WTC11 (cell line): ENCODE data around the gene RPS6KA5. TPM values are rescaled to one million over a fixed set of nuclear protein-coding genes. Genes with fewer than 3 reads are reported as not detected.

Experiments used
- ATAC-seq: fragments of 200-7000 bp; cut with Tn5 transposase; 2 replicates; pipeline ENCODE4 v1.10.0; 2021; ENCODE audit warnings: mild to moderate bottlenecking, moderate library complexity
- CTCF ChIA-PET: fragments of 300-600 bp; sonication (Branson Sonifier 250); formaldehyde crosslinking; loops from one replicate; lab custom pipeline; 2021; ENCODE audit warnings: antibody characterized with exemption; lab: Charles Lee
- POLR2A ChIA-PET: fragments of 350-600 bp; sonication (Branson Sonifier 250); formaldehyde crosslinking; loops from one replicate; lab custom pipeline; 2021; ENCODE audit warnings: antibody characterized with exemption; lab: Charles Lee
- DNase-seq: peaks from one replicate; pipeline ENCODE4 v3.0.0; 2021; ENCODE audit warnings: low spot score
- H3K27ac Mint-ChIP-seq: 2 replicates; pipeline ENCODE4 v1.8.0; 2021; ENCODE audit warnings: mixed read lengths
- H3K27me3 Mint-ChIP-seq: 2 replicates; pipeline ENCODE4 v1.8.0; 2021; ENCODE audit warnings: low read depth, mild to moderate bottlenecking, moderate library complexity, mixed read lengths
- H3K36me3 Mint-ChIP-seq: 2 replicates; pipeline ENCODE4 v1.8.0; 2021; ENCODE audit warnings: mixed read lengths
- H3K4me1 Mint-ChIP-seq: 2 replicates; pipeline ENCODE4 v1.8.0; 2022; ENCODE audit warnings: mixed read lengths
- H3K4me3 Mint-ChIP-seq: 2 replicates; pipeline ENCODE4 v1.8.0; 2021; ENCODE audit warnings: mild to moderate bottlenecking, moderate library complexity, mixed read lengths
- H3K9me3 Mint-ChIP-seq: 2 replicates; pipeline ENCODE4 v1.8.0; 2021; ENCODE audit warnings: mixed read lengths
- ATF1 ChIP-seq: sonication (generic); formaldehyde crosslinking; IDR thresholded peaks from 2 replicates; pipeline ENCODE4 v1.8.1; 2023; ENCODE audit warnings: mild to moderate bottlenecking, moderate library complexity, missing genetic modification reagents
- ELF4 ChIP-seq: sonication (generic); formaldehyde crosslinking; IDR thresholded peaks from 2 replicates; pipeline ENCODE4 v1.8.1; 2022; ENCODE audit warnings: low read depth, mild to moderate bottlenecking, moderate library complexity, missing genetic modification reagents
- ETV6 ChIP-seq: sonication (generic); formaldehyde crosslinking; IDR thresholded peaks from 2 replicates; pipeline ENCODE4 v1.8.1; 2022; ENCODE audit warnings: mild to moderate bottlenecking, missing genetic modification reagents
- FOXJ3 ChIP-seq: sonication (generic); formaldehyde crosslinking; IDR thresholded peaks from 2 replicates; pipeline ENCODE4 v1.9.0; 2021; ENCODE audit warnings: missing genetic modification reagents, mild to moderate bottlenecking, borderline replicate concordance
- FOXK1 ChIP-seq: sonication (generic); formaldehyde crosslinking; IDR thresholded peaks from 2 replicates; pipeline ENCODE4 v1.8.0; 2022; ENCODE audit warnings: mild to moderate bottlenecking, moderate library complexity, missing genetic modification reagents
- GABPB1 ChIP-seq: sonication (generic); formaldehyde crosslinking; IDR thresholded peaks from 2 replicates; pipeline ENCODE4 v1.8.1; 2023; ENCODE audit warnings: mild to moderate bottlenecking, missing genetic modification reagents
- IRF2 ChIP-seq: sonication (generic); formaldehyde crosslinking; IDR thresholded peaks from 2 replicates; pipeline ENCODE4 v1.8.0; 2022; ENCODE audit warnings: low read depth, missing genetic modification reagents, borderline replicate concordance
- NFYB ChIP-seq: sonication (generic); formaldehyde crosslinking; conservative IDR thresholded peaks from 2 replicates; pipeline ENCODE4 v1.8.0; 2022; ENCODE audit warnings: low read depth, missing genetic modification reagents
- NR3C1 ChIP-seq: sonication (generic); formaldehyde crosslinking; conservative IDR thresholded peaks from 2 replicates; pipeline ENCODE4 v1.8.1; 2023; ENCODE audit warnings: low read depth, mild to moderate bottlenecking, missing genetic modification reagents
- RELA ChIP-seq: sonication (generic); formaldehyde crosslinking; IDR thresholded peaks from 2 replicates; pipeline ENCODE4 v1.8.1; 2022; ENCODE audit warnings: missing genetic modification reagents, mild to moderate bottlenecking, borderline replicate concordance
- SOX15 ChIP-seq: fragments of 250-450 bp; sonication (Bioruptor Pico); IDR thresholded peaks from 2 replicates; pipeline ENCODE4 v1.9.0; 2021; ENCODE audit warnings: mild to moderate bottlenecking
- TCF7 ChIP-seq: sonication (generic); formaldehyde crosslinking; IDR thresholded peaks from 2 replicates; pipeline ENCODE4 v1.8.0; 2022; ENCODE audit warnings: mild to moderate bottlenecking, low read depth, missing genetic modification reagents, moderate library complexity
- ZBTB21 ChIP-seq: sonication (generic); formaldehyde crosslinking; IDR thresholded peaks from 2 replicates; pipeline ENCODE4 v1.8.1; 2023; ENCODE audit warnings: mild to moderate bottlenecking, missing genetic modification reagents, borderline replicate concordance
- ZNF121 ChIP-seq: sonication (generic); formaldehyde crosslinking; IDR thresholded peaks from 2 replicates; pipeline ENCODE4 v1.8.0; 2023; ENCODE audit warnings: missing genetic modification reagents
- ZNF219 ChIP-seq: sonication (generic); formaldehyde crosslinking; IDR thresholded peaks from 2 replicates; pipeline ENCODE4 v1.8.0; 2023; ENCODE audit warnings: missing genetic modification reagents, mild to moderate bottlenecking, borderline replicate concordance
- ZNF317 ChIP-seq: sonication (generic); formaldehyde crosslinking; IDR thresholded peaks from 2 replicates; pipeline ENCODE4 v1.8.1; 2023; ENCODE audit warnings: low read depth, mild to moderate bottlenecking, moderate library complexity, missing genetic modification reagents, borderline replicate concordance
- ZNF423 ChIP-seq: fragments of 250-450 bp; sonication (Bioruptor Pico); IDR thresholded peaks from 2 replicates; pipeline ENCODE4 v2.1.2; 2022; ENCODE audit warnings: mild to moderate bottlenecking, moderate library complexity
- ZNF671 ChIP-seq: fragments of 250-450 bp; sonication (Bioruptor Pico); IDR thresholded peaks from 2 replicates; pipeline ENCODE4 v1.8.0; 2021; ENCODE audit warnings: mild to moderate bottlenecking
- total RNA-seq: library from RNA; stranded (reverse); gene quantifications from 3 replicates; pipeline ENCODE4 v1.2.3, GENCODE V29; 2021
- TF ChIP-seq, protein P1 (sequence below): sonication (generic); formaldehyde crosslinking; IDR thresholded peaks from 2 replicates; pipeline ENCODE4 v1.8.0; 2022; ENCODE audit warnings: mild to moderate bottlenecking, missing genetic modification reagents
- TF ChIP-seq, protein P2 (sequence below): fragments of 250-450 bp; sonication (Bioruptor Pico); IDR thresholded peaks from 2 replicates; pipeline ENCODE4 v1.9.0; 2021; ENCODE audit warnings: mild to moderate bottlenecking
- TF ChIP-seq, protein P3 (sequence below): fragments of 250-450 bp; sonication (Bioruptor Pico); IDR thresholded peaks from 2 replicates; pipeline ENCODE4 v1.9.0; 2021; ENCODE audit warnings: mild to moderate bottlenecking, borderline replicate concordance
- TF ChIP-seq, protein P4 (sequence below): fragments of 250-450 bp; sonication (Bioruptor Pico); IDR thresholded peaks from 2 replicates; pipeline ENCODE4 v1.8.0; 2021; ENCODE audit warnings: mild to moderate bottlenecking
- TF ChIP-seq, protein P5 (sequence below): sonication (generic); formaldehyde crosslinking; IDR thresholded peaks from 2 replicates; pipeline ENCODE4 v1.8.1; 2022; ENCODE audit warnings: mild to moderate bottlenecking, moderate library complexity, missing genetic modification reagents

RPS6KA5 gene
- total RNA-seq, 1 experiment from 2014 or later: 5.2 TPM

DNA sequence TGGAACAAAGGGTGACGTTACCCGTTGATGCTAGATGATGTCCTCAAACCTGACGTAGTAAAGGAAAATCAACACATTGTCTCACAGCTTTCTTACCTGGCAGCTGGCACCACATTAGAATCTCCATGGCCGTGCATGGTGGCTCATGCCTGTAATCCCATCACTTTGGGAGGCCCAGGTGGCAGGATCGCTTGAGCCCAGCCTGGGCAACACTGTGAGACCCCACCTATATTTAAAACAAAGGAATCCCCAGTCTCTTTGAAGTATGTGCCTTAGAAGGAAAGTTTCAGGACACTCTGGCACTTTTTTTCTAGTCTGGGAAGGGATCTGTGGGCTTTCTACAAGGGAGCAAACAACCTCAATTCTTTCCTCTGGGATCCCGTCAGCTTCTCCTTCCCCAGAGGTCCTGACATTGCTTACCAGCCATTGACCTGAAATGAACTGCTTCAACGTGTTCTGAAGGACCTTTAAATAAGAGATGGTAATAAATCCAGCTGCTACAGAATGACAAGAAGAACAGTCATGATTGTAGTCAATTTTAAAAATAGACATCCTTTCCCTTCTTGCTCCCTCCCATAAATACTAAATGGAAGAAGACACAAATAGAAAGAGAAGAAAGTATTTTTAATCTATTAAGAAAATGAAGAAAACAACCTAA lies 210.5 kb downstream of the RPS6KA5 start:
- Mint-ChIP-seq H3K9me3 (no peaks in the 10 kb centered on the region), H3K4me3 (no peak overlapping the region), H3K27ac (no peak overlapping the region), H3K27me3 (no peaks in the 10 kb centered on the region)
- DNase-seq: no peak
- ATAC-seq: no peak
- no peak for TF ChIP-seq ZNF671
- TF ChIP-seq, protein P1, sequence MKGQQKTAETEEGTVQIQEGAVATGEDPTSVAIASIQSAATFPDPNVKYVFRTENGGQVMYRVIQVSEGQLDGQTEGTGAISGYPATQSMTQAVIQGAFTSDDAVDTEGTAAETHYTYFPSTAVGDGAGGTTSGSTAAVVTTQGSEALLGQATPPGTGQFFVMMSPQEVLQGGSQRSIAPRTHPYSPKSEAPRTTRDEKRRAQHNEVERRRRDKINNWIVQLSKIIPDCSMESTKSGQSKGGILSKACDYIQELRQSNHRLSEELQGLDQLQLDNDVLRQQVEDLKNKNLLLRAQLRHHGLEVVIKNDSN (CRISPR knock-in tag): no peak
- TF ChIP-seq, protein P2, sequence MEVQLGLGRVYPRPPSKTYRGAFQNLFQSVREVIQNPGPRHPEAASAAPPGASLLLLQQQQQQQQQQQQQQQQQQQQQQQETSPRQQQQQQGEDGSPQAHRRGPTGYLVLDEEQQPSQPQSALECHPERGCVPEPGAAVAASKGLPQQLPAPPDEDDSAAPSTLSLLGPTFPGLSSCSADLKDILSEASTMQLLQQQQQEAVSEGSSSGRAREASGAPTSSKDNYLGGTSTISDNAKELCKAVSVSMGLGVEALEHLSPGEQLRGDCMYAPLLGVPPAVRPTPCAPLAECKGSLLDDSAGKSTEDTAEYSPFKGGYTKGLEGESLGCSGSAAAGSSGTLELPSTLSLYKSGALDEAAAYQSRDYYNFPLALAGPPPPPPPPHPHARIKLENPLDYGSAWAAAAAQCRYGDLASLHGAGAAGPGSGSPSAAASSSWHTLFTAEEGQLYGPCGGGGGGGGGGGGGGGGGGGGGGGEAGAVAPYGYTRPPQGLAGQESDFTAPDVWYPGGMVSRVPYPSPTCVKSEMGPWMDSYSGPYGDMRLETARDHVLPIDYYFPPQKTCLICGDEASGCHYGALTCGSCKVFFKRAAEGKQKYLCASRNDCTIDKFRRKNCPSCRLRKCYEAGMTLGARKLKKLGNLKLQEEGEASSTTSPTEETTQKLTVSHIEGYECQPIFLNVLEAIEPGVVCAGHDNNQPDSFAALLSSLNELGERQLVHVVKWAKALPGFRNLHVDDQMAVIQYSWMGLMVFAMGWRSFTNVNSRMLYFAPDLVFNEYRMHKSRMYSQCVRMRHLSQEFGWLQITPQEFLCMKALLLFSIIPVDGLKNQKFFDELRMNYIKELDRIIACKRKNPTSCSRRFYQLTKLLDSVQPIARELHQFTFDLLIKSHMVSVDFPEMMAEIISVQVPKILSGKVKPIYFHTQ (CRISPR knock-in tag): no peak
- no peak for TF ChIP-seq GABPB1 (CRISPR knock-in tag)
- TF ChIP-seq ATF1 (CRISPR knock-in tag): no peak
- TF ChIP-seq, protein P3, sequence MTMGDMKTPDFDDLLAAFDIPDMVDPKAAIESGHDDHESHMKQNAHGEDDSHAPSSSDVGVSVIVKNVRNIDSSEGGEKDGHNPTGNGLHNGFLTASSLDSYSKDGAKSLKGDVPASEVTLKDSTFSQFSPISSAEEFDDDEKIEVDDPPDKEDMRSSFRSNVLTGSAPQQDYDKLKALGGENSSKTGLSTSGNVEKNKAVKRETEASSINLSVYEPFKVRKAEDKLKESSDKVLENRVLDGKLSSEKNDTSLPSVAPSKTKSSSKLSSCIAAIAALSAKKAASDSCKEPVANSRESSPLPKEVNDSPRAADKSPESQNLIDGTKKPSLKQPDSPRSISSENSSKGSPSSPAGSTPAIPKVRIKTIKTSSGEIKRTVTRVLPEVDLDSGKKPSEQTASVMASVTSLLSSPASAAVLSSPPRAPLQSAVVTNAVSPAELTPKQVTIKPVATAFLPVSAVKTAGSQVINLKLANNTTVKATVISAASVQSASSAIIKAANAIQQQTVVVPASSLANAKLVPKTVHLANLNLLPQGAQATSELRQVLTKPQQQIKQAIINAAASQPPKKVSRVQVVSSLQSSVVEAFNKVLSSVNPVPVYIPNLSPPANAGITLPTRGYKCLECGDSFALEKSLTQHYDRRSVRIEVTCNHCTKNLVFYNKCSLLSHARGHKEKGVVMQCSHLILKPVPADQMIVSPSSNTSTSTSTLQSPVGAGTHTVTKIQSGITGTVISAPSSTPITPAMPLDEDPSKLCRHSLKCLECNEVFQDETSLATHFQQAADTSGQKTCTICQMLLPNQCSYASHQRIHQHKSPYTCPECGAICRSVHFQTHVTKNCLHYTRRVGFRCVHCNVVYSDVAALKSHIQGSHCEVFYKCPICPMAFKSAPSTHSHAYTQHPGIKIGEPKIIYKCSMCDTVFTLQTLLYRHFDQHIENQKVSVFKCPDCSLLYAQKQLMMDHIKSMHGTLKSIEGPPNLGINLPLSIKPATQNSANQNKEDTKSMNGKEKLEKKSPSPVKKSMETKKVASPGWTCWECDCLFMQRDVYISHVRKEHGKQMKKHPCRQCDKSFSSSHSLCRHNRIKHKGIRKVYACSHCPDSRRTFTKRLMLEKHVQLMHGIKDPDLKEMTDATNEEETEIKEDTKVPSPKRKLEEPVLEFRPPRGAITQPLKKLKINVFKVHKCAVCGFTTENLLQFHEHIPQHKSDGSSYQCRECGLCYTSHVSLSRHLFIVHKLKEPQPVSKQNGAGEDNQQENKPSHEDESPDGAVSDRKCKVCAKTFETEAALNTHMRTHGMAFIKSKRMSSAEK (CRISPR knock-in tag): no peak
- TF ChIP-seq ZNF121 (CRISPR knock-in tag): peak; percentile 95
- TF ChIP-seq ZNF317 (CRISPR knock-in tag): no peak
- TF ChIP-seq, all 79 proteins: peak for 1
- H3K4me1 Mint-ChIP-seq: peaks cover 11% of the 10 kb centered on the region
- ChIA-PET CTCF (interaction anchor here (2.0 to 3.1 kb wide), 2 partner anchors 34 to 93 kb away, joined by 5 to 15 read pairs; partner anchors contain the start of gene TTC7B), POLR2A (no interaction called here)
- H3K36me3 Mint-ChIP-seq: no peaks in the 10 kb centered on the region

DNA sequence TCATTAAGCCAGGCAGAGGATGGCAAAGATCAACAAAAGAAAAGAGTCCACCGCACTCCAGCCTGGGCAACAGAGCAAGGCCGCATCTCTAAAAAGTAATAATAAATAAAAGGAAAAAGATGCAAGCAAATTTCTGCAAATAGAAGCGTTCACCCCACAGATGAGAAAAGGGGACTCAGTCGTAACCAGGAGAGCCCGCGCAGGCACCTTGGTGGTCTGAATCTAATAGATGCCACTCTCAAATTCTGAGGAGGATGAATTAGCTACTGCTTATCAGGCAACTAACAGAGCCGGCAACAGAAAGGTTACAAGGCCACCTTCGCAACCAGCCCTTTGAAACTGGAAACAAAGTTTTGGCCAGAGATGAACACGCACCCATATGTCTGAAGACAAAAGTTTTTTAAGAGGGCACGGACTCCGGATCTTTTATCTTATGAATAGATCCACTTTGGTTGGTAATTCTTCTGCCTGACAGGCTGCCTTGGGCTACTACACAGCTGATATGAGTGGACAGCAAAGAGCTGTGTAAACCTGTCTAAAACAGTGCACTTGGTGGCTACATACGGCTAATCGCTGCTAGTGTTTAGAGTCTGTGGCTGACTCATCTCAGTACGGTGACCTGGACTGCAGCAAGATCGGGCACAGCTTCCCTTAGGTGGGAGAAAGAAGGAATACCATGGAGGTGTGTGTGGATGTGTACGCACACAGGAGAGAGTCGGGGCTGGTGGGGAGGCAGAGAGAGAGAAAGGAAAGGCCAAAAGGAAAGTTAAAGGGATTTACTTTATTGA lies 211.3 kb downstream of the RPS6KA5 start:
- no peak for ATAC-seq
- Mint-ChIP-seq H3K27ac (peak overlapping the region; percentile 71), H3K4me1 (peaks cover 11% of the 10 kb centered on the region), H3K4me3 (no peak overlapping the region), H3K36me3 (no peaks in the 10 kb centered on the region), H3K27me3 (no peaks in the 10 kb centered on the region), H3K9me3 (no peaks in the 10 kb centered on the region)
- no peak for DNase-seq
- CTCF ChIA-PET: interaction anchor here (1.0 to 3.1 kb wide), 3 partner anchors 33 to 92 kb away, joined by 3 to 15 read pairs (median 5); partner anchors contain the start of gene TTC7B
- POLR2A ChIA-PET: interaction anchor here (0.5 kb wide), 1 partner anchor 300 kb away, joined by 4 read pairs; no protein-coding TSS in a partner anchor
- TF ChIP-seq, protein P4, sequence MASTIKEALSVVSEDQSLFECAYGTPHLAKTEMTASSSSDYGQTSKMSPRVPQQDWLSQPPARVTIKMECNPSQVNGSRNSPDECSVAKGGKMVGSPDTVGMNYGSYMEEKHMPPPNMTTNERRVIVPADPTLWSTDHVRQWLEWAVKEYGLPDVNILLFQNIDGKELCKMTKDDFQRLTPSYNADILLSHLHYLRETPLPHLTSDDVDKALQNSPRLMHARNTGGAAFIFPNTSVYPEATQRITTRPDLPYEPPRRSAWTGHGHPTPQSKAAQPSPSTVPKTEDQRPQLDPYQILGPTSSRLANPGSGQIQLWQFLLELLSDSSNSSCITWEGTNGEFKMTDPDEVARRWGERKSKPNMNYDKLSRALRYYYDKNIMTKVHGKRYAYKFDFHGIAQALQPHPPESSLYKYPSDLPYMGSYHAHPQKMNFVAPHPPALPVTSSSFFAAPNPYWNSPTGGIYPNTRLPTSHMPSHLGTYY: no peak
- TF ChIP-seq RELA (CRISPR knock-in tag): no peak
- no peak for TF ChIP-seq ZBTB21 (CRISPR knock-in tag)
- TF ChIP-seq FOXJ3 (CRISPR knock-in tag): no peak
- TF ChIP-seq ELF4 (CRISPR knock-in tag): no peak
- no peak for TF ChIP-seq TCF7 (CRISPR knock-in tag)
- no peak for TF ChIP-seq SOX15 (CRISPR knock-in tag)
- TF ChIP-seq ETV6 (CRISPR knock-in tag): no peak
- TF ChIP-seq NR3C1: no peak
- TF ChIP-seq, protein P5, sequence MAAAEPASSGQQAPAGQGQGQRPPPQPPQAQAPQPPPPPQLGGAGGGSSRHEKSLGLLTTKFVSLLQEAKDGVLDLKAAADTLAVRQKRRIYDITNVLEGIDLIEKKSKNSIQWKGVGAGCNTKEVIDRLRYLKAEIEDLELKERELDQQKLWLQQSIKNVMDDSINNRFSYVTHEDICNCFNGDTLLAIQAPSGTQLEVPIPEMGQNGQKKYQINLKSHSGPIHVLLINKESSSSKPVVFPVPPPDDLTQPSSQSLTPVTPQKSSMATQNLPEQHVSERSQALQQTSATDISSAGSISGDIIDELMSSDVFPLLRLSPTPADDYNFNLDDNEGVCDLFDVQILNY (CRISPR knock-in tag): no peak
- TF ChIP-seq ZNF423 (CRISPR knock-in tag): no peak
- no peak for TF ChIP-seq NFYB (CRISPR knock-in tag)
- TF ChIP-seq ZNF219 (CRISPR knock-in tag): no peak
- no peak for TF ChIP-seq IRF2 (CRISPR knock-in tag)
- no peak for TF ChIP-seq FOXK1 (CRISPR knock-in tag)
